Measurements from ENCODE around the gene EIF4E.
"Not testable (repeated sequence)": the region's sequence is repeated elsewhere in the genome, so short reads cannot be mapped to it uniquely, and the experiment has no call there.

EIF4E gene, protein sequence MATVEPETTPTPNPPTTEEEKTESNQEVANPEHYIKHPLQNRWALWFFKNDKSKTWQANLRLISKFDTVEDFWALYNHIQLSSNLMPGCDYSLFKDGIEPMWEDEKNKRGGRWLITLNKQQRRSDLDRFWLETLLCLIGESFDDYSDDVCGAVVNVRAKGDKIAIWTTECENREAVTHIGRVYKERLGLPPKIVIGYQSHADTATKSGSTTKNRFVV

DNA sequence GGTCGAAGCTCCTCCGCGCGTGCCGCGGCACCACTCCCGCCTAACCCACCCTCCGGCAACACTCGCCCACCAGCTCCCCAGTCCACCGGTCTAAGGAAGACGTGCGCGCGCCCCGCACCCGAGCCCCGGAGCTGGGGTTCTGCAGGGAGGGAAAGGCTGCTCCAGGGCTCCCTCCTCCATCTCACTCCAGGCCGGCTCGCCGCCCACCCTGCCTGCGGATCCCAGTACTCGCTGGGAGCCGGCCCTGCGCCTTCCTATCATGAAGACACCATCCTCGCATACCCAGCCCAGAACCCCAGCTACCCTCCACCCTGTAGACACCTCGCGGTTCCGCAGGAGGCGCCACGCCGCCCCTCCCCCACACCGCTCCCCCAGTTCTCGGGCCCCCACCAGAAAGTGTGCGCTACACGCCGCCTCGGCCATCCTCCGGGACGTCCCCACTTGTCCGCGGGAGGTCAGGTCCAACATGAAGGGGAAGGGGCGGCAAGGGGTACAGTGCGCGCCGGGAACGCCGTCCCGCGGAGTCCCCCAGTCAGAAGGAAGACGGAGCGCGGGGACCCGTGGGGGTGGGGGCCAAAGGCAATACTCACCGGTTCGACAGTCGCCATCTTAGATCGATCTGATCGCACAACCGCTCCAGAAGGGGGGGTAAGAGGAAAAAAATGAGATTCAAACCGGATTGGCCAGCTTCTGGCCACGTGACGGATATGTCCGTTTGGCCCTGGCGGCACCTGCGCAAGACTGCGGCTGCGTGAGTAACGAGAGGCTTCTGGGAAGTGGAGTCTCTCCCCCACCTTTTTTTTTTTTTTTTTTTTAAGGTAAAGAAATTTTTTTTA, at the start of gene EIF4E:
Gene EIF4E, minus strand, starts transcription at position 629 of the 836 bp plus-strand sequence. Its CDS starts 21 bp downstream, at position 608.
- peak; percentile 97 for DNase-seq

DNA sequence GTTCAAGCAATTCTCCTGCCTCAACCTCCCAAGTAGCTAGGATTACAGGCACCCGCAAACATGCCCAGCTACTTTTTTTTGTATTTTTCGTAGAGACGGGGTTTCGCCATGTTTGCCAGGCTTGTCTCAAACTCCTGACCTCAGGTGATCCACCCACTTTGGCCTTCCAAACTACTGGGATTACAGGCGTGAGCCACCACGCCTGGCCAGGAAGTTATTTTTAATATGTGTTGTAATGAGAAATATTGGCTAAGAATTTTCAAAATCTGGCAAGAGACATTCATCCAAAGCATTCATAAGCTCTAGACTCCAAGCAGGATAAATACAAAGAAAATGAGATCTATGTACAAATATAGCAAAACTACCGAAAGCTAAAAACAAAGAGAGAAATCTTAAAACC, 48.6 kb upstream of the EIF4E start:
- DNase-seq, result no peak

DNA sequence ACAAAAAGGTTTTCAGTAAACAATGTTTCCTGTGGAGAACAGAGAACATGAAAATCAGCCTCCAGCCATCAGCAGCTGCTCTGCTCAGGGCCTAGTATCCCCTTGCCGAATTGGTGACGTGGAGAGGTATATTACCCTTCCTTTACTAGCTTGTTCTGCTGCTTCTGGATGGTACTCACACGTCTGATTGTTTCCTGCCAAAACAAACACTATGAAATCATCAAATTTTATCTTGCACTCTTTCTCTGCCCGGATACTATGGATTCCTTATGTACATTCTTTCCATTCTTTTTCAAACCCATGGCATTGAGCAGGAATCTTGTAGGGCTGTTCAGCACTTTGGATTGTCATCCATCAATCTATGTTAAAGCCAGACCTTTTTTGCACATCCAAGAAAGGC, 47.8 kb upstream of the EIF4E start:
- DNase-seq, result no peak

DNA sequence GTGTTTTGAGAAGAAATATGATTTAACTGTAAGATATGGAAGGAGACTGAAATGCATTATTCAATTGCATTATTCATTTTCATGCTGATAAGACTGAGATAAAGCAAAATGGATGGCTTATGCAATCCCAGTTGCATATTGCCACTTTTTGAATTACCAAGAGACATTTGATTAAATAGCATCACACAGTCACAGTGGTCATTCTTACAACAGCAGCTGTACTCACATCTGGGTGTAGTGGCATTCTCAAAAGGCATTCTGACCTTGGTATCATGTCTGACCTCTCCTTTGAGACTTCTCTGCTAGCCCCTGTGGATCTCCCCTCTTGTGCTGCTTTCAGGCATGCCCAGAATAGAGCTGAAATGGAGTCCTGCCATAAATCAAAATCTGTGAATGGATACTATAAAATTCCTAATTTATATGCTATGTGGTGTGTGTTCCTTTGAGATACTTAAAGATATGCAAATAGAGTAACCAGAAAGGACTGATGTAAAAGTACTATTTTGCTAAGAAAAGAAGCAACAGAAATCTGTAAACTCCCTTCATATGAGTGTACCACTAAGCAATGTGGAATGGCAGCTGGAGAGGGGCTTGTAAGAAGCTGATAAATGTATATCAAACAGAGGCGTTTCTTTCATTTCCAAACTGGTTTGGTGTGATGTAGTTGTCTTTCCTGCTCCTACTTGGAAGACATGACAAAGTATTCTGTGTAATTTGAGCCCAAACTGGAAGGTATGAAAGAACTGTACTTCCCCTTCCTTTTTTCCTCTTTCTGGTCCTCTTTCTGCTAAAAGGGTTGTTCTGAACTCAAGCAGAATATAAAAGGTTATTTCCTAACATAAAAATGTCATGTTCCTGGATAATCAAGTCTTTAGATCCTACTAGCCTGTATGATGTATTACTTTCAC, 41.2 kb upstream of the EIF4E start:
- no peak for DNase-seq

DNA sequence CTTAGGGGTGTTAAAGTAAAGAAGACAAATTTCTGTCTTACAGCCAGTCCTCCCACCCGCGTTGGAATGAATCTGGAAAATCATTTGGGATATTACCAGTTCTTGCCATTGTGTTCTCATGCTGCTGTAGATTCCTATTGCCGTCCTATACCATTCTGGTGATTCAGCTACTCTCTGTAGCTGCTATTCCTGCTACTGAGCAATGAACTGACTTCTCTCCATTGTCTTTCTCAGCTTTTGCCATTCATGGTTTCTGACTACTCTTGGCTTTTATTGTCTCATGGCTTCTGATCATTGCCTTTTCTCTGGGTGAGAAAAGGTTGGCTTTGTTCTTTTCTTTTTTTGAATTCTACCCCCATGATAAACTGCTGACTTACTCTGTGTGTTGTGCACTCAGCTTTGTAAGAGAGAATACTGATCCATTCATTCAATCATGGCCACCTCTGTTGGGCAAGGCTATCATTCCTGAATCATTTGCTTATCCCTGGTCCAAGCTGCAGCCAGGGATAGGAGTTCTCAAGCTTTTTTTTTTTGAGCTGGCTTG, 38.9 kb upstream of the EIF4E start:
- DNase-seq, result no peak

DNA sequence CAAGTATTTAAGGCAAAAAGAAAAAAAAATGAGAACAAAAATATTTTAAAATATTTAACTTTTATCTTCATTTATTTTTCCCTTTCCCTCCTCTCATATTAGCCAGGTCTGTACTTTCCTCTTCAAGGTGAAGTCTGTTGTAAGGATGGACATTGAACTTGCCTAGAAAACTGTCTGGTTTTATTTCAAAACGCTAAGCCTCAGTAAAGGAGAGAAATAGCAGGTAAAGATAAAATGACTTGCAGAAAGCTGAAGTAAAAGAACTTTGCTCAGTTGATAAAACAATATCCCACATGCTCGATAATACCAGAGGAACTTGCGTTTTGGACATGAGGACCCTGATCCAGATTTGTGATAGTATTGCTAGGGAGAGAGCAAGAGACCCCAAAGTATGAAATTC, 38.0 kb upstream of the EIF4E start:
- DNase-seq, result no peak

DNA sequence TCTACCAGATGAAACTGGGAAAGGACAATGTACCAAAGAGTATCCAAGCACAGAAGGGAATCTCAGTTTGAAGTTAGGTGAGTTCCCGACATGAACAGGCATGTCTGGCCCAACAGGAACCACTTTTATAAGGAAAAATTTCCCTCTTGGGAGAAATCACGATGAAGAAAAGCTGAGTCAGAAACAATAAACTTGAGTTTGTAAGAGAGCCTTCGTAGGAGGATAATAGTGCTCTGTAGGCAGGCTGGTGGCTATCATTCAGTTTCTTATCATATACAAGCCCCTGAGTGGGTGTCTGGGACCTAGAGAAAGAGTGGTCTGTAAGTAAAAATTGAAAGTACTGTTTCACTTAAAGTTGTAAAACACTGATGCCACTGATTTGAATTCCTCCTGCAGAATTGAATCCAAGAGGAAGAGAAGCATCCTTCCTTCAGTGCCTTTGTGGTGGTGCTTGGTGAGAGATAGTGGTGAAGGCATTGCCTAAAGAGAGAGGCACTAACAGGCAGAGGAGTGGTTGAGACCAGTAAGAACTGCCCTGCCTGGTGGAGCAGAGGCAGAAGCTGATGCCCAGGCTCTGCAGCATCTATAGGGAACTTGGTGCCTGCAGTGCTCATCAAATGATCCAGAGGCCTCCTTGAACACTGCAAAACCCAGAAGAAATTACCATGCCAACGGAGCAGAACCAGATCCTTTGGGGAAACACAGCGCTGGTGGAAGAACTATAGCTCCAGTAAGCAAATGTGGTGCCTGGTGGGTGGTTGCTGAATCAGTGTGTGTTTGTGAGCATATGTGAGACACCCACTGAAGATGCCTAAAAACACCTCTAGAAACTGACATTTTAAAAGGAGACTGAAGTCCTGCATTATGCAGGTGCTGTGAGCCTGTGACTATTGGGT, 34.9 kb upstream of the EIF4E start:
- DNase-seq, result no peak

DNA sequence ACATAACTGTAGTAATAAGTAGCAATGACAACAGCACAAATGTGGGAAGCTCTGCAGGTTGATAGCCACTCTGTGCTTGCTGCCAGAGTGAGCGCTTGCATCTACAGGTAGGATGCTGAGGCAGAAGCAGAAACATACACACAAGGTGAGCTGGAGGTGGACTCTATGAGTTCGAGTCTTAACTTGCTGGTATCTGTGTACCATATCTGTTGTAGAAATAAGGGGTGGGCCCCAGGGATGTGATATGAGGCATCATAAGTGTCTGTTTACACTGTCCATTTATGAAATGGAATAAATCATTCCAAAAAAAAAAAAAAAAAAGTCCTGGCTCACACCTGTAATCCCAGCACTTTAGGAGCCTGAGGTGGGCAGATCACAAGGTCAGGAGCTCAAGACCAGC, 32.8 kb upstream of the EIF4E start:
- no peak for DNase-seq

DNA sequence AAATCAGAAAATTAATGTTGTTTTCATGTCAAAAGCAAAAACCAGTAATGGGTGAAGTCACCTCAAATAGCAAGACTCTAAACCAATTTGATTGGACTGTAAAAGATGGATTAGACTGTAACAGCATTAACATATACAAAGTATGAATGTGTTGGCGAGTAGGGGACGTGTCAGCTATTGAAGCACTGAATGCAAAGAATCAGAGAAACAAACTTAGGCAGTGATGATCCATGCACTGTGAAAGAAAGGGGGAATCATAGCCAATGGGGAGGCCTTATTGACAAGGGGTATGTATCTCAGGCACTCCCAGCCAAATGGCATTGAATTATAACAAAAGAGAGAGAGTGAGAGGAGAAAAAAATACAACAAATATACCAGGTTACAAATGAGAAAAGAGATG, 30.5 kb upstream of the EIF4E start:
- DNase-seq, result no peak

DNA sequence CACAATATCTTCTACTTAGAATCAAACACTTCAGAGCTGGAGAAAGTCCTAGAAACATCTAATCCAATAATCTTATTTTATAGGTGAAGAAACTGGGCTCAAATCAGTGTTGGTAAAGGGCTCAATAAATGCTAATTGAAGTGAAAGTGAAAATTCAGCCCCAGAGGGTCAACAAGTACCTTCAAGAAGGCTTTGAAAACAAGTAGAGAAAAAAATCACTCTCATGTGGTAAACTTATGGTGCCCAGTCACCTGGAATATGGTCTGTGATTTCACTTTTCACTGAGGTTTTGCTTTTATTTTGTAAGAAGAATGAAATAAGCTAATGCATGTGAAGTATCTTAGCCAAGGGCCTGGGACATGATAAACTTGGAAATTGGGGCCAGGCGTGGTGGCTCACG, 29.1 kb upstream of the EIF4E start:
- DNase-seq, result no peak

DNA sequence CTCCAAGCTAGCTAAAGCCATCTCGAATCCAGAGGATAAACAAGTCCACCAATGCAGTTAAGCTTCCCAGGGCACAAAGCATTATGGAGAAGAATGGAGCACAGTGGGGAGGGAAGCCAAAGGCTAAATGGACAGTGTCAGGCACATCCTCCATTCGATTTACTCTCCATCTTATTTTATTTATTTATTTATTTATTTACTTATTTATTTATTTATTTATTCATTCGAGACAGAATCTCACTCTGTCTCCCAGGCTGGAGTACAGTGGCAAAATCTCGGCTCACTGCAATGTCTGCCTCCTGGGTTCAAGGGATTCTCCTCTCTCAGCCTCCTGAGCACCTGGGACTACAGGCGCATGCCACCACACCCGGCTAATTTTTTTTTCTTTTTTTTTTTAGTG, 26.3 kb upstream of the EIF4E start:
- DNase-seq, result no peak

DNA sequence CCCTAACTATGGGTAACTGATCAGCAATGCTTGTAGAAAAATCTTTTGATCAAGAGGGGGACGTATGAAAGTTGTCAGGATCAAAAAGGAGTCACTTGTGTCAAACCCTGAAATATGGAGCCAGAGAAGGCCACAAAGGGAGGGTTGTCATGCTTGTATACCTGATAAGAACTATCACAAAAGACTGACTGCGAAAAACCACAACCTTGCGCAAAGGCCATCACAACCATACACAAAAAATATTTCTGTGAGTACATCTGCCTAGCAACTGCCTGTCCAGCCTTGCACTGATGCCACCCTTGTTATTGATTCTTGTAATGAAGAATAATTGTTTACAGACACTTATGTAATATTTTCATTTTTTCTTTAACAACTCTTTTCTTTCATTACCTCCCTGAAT, 22.8 kb upstream of the EIF4E start:
- DNase-seq, result no peak

DNA sequence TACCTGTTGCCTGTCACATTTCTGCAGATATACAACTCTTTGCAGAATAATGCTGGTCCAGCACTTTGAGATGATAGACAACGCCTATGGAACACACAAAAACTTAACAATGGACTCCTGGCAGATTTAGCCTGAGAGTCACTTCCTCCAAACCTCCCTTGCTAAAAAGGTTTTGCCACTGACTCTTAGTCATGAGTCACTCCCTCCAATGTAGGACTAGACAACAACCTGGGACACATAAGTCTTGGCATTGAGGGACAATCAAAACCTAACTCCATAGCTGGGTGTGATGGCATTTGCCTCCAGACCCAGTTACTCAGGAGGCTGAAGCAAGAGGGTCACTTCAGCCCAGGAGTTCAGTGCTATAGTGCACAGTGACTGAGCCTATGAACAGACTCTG, 22.0 kb upstream of the EIF4E start:
- no peak for DNase-seq

DNA sequence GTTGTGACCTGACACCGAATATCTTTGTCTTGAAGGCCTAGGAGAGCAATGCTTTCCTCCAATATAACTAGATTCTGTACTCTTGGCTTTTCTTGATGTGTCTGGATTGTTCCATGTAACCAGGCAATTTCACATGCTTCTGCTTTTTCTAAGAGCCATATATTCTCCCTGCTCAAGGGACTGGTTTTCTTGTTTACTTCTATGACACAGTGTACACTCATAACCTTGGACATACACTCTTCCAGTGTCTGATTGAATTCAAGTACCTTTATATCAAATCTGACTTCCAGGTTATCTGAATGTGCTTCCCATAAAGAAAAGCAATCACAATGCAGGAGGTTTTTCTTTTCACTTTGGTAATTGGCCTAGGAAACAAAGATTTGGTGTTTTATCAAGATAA, 17.4 kb upstream of the EIF4E start:
- DNase-seq, result no peak

DNA sequence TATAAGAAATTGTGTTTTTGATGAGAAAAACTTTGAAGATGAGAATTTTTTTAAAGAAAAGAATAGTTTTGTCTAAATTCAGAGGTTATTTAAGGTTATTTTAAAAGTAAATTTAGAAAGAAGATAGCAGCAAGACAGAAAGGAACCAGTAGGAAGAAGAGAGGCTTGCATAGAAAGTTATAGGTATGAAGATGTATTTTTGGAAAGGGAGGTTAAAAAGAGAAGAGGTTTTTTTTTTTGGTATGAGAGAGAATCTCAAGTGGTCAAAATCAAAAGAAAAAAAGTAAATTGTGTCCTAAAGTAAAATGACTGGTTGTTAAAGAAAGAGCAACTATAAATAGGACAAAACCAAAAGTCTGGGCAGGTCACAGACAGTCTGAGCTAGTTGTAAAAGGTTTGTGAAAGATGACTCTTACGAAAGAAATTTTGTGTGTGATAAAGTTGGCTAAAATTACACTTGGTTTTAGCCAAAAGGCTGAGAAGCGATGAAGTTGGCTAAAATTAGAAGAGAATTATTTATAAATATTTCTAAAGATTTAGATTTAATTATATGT, 16.4 kb upstream of the EIF4E start:
- no peak for DNase-seq

DNA sequence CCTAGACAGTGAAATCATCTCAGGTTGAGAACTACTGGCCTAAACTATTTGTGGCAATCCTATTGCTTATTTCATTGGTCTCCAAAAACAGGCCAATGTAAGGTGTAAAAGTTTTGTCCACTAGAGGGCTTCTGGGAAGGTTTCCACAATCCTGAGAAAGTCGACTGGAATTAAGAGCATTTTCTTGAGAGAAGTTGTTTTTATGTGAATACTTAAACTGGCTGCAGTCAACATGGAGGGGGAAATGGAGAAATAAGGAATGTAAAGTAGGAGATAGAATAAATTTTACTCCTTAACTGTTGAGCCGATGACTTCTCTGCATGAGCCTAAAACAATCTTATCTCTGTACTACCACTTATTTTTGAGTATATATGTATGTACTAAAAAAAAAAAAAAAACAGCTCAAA, 11.0 kb upstream of the EIF4E start:
- DNase-seq, result no peak

DNA sequence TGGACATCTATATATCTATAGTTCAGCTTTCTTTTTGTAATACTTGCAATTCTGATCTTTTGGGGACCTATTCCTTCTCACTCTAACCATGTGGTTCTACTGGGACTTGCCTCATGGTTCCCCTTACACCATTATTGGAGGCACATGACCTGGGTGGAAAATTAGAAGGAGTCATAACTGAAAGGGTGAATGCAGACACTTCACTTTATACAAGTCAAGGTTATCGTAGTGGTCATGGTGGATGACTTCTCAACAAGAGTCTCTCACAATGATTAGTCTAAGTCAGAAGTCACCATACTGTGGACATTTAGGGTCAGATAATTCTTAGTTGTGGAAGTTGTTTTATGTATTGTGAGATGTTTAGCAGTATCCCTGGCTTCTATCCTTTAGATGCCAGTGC, 10.5 kb upstream of the EIF4E start:
- no peak for DNase-seq

DNA sequence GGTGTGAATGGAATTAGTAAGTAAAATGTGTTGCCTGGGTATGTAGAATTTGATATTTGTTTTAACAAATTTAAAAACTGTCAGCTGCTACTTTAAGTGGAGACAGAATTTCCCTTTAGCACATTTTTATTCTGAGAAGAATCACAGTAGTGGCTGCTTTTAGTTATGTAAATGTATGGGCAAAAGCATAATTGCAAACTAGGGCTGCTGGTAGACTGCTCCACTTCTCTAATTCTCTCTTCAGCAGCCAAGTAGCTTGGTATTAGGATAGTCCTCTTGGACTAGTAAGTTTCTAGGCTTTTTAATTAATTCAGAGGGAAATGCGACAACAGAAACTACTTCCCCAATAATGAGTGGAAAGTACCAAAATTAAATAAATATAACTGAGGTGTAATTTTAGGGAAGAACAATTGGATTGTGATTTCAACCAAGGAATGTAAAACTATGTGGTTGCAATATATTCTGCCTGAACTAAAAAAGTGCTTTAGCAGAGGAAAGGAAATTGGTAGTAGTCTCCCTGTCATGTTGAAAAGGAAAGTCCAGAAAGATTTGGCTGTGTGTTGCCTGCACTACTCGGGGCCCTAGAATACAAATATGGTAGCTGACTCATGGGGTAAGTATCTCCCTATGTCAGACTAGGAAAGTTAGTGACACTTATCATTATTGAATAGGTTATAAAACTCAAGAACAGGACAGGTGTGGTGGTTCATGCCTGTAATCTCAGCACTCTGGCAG, 9.2 kb upstream of the EIF4E start:
- no peak for DNase-seq

DNA sequence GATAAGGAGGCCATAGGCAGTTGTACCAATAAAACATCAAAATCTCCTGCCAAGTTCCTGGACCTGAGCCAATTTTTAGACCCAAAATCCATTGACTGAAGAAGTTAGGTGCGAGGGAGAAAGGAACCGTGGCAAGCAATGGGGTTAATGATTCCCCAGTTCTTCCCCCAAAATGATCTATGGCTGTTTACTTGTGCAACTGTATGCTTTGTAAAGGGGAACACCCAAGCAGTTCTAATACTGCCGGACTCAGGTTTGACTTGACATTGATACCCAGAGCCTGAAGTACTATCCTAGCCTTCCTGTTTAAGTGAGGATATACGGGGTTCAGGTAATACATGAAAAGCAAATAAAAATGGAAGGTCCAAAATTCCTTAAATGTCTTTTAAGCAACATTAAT, 6.7 kb upstream of the EIF4E start:
- DNase-seq, result no peak

DNA sequence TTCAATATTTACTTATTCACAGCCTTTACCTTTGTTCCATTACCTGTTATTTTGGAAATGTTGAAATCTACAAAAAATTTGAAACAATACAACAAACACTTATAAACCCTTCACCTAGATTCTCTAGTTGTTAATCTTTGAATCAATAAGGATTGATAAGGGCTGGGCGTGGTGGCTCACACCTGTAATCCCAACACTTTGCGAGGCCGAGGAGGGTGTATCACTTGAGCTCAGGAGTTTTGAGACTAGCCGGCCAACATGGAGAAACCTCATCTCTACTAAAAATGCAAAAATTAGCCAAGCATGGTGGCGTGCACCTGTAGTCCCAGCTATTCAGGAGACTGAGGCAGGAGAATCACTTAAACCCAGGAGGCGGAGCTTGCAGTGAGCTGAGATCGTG, 5.9 kb upstream of the EIF4E start:
- not testable (repeated sequence) for DNase-seq

DNA sequence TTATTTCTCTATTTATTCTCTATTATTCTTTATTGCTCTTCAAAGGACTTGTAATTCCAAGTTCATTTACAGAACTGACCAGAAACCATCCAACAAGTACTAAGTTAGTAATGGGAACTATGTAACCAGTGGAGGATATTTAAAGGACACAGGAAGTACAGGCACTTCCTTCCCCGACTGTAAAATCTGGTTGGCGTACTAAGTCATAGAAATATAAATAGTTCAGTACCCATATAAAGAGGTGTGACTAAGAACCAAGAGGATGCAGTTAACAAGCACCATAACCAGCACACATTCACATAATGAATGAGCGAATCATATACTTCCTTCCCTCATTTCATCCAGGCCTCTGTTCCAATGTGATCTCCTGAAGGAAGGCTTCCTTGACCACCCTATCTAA, 3.6 kb upstream of the EIF4E start:
- no peak for DNase-seq
